AG09309 (cell line): ENCODE measurements around the gene PHKA1.
"Not testable (repeated sequence)": the region's sequence is repeated elsewhere in the genome, so short reads cannot be mapped to it uniquely, and the experiment has no call there.

Experiments
- DNase-seq: peaks from one replicate; pipeline ENCODE4 v3.0.0-alpha.2; 2010; ENCODE audit warnings: low read depth
- H3K4me3 ChIP-seq: 2 replicates; pipeline ENCODE4 v1.5.1; 2011; ENCODE audit warnings: mild to moderate bottlenecking, low read depth, low read length, moderate library complexity; ENCODE audit not compliant: control insufficient read depth
- CTCF ChIP-seq: IDR thresholded peaks from 2 replicates; pipeline ENCODE4 v1.5.1; 2011; ENCODE audit warnings: mild to moderate bottlenecking, low read depth, low read length, inconsistent platforms; ENCODE audit not compliant: insufficient read depth, control insufficient read depth; ENCODE audit errors: missing control alignments

Gene PHKA1

GRCh38 chrX:72713599-72714477 is at the start of gene PHKA1:
PHKA1 (minus strand) TSS chrX:72714306; CDS start chrX:72713880, 426 bp downstream.
- H3K4me3 ChIP-seq = peak within 1 kb of the TSS; percentile 43
- not testable (repeated sequence) for DNase-seq

- not testable (repeated sequence) for H3K4me3 ChIP-seq, DNase-seq
Measured at GRCh38 chrX:72760454-72760853, 46.3 kb upstream of the PHKA1 start.

DNA sequence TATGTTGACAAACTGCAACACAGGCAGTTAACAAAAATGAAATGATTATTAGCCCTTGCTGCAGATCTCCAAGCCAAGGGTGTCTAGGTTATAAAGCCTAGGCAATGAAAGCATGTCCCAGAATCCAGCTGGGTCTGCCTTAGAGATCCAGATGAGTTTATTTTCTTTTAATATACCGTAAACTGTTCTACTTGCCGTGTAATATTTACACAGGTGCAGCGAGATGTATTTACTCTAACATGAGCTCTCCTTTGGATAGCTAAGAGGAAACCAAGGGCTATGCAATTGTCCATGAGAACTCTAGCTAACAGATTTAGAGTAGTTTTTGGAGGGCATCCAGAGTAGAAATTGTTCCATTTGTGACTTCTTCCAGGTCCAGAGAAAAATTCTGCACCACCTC is 34.4 kb upstream of the PHKA1 start:
- not testable (repeated sequence) for H3K4me3 ChIP-seq, DNase-seq

DNA sequence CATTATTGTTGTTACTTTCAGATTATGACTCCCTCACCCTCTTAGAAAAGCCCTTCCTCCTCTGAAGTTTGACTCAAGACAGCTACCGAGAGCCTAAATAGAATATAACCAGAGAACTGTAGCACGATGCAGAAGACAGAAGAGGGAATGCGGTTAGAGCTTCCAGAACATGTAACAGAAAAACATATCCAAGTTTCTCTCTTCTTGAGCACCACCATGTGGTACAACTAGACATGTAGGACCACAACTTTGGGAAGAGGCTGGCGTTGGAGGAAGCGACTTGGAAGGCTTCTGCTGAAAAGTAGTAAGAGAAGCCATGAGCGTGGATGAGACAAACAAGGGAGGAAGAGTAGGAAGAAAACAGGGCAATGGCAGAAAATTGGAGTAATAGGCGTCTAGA is 31.4 kb upstream of the PHKA1 start:
- not testable (repeated sequence) for DNase-seq

GRCh38 chrX:72735561-72735960 is 21.5 kb upstream of the PHKA1 start:
- no peak for TF ChIP-seq CTCF
- H3K4me3 ChIP-seq = no peak overlapping the region
- DNase-seq = no peak

More for the DNA sequence above, 31.4 kb upstream of the PHKA1 start:
- H3K4me3 ChIP-seq = not testable (repeated sequence)

DNA sequence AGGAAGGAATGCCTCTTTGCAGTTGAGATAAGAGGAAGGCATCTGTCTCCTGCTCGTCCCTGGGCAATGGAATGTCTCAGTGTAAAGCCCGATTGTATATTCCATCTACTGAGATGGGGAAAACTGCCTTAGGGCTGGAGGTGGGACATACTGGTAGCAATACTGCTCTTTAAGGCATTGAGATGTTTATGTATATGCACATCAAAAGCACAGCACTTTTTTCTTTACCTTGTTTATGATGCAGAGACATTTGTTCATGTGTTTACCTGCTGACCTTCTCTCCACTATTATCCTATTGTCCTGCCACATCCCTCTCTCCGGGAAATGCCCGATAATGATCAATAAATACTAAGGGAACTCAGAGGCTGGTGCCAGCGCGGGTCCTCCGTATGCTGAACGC is 19.5 kb upstream of the PHKA1 start:
- not testable (repeated sequence) for DNase-seq, H3K4me3 ChIP-seq

GRCh38 chrX:72727846-72728245 is 13.7 kb upstream of the PHKA1 start:
- no peak for DNase-seq
- TF ChIP-seq CTCF = no peak
- no peak overlapping the region for H3K4me3 ChIP-seq

DNA sequence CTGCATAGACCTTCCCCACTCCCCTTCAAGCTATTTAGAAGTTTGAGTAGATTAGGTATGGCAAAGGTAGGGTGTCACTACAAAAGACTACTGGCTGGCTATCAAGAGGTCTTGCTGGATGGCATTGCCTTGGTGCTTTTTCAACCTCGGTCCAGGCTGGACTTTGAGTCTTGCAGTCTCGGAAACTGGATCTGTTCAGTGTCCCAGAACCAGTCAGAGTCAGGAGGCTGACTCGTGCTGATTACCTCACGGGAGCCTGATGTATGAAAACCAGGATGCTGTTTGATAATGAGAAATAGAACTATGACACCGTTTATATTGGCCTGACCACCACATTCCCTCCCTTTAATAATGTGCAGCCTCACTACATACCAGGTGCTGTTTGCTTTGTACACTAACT is 2.7 kb upstream of the PHKA1 start:
- no peak for TF ChIP-seq CTCF
- no peak for DNase-seq
- H3K4me3 ChIP-seq = no peak overlapping the region

GRCh38 chrX:72715546-72715945 is 1.4 kb upstream of the PHKA1 start:
- DNase-seq = no peak
- no peak overlapping the region for H3K4me3 ChIP-seq
- TF ChIP-seq CTCF = no peak
